SU-DHL-6 (cell line): ENCODE results near the gene ZMIZ1.

Experiments used
- H2AFZ ChIP-seq: fragments of 200-600 bp; sonication (generic); 2 replicates; pipeline ENCODE4 v1.6.1; 2014; ENCODE audit warnings: low read depth, mild to moderate bottlenecking, moderate library complexity, mixed read lengths, antibody characterized with exemption, low read length; ENCODE audit not compliant: severe bottlenecking
- H3F3A ChIP-seq: fragments of 200-600 bp; shearing (Covaris generic); 2 replicates; pipeline ENCODE4 v1.6.0; 2016; ENCODE audit warnings: antibody characterized with exemption, mild to moderate bottlenecking; ENCODE audit not compliant: insufficient read depth
- H3K27ac ChIP-seq: fragments of 200-600 bp; sonication (generic); 2 replicates; pipeline ENCODE4 v1.5.1; 2016; ENCODE audit warnings: low read depth, mild to moderate bottlenecking, low read length, moderate library complexity, mixed read lengths
- H3K27me3 ChIP-seq: fragments of 200-600 bp; sonication (generic), shearing (Covaris generic); 2 replicates; pipeline ENCODE4 v1.6.0; 2014; ENCODE audit warnings: mild to moderate bottlenecking, low read length
- H3K36me3 ChIP-seq: fragments of 200-600 bp; sonication (generic); 2 replicates; pipeline ENCODE4 v1.6.1; 2014; ENCODE audit warnings: mild to moderate bottlenecking, low read length, mixed read lengths
- H3K4me2 ChIP-seq: fragments of 300-600, 200-600 bp; shearing (Covaris generic), sonication (generic); 2 replicates; pipeline ENCODE4 v1.6.0; 2014; ENCODE audit warnings: low read length, low read depth, mild to moderate bottlenecking; ENCODE audit not compliant: poor library complexity, severe bottlenecking
- H3K4me3 ChIP-seq: fragments of 200-600 bp; sonication (generic); 2 replicates; pipeline ENCODE4 v1.5.1; 2014; ENCODE audit warnings: antibody characterized with exemption, low read length, mild to moderate bottlenecking, mixed read lengths; ENCODE audit not compliant: insufficient read depth, poor library complexity, severe bottlenecking
- H3K79me2 ChIP-seq: fragments of 200-600 bp; sonication (generic); 2 replicates; pipeline ENCODE4 v1.6.1; 2014; ENCODE audit warnings: mild to moderate bottlenecking, low read length, moderate library complexity; ENCODE audit not compliant: insufficient read depth
- H3K9ac ChIP-seq: fragments of 200-600 bp; sonication (generic); 2 replicates; pipeline ENCODE4 v1.7.0; 2014; ENCODE audit warnings: mild to moderate bottlenecking, low read length
- H3K9me2 ChIP-seq: fragments of 200-600 bp; sonication (generic); replicated peaks from 2 replicates; pipeline ENCODE4 v1.6.1; 2014; ENCODE audit warnings: low read length; ENCODE audit not compliant: insufficient read depth
- H3K9me3 ChIP-seq: fragments of 200-600 bp; sonication (generic); 2 replicates; pipeline ENCODE4 v1.6.1; 2014; ENCODE audit warnings: low read length, mixed read lengths; ENCODE audit not compliant: insufficient read depth
- H4K20me1 ChIP-seq: fragments of 200-600 bp; sonication (generic); 2 replicates; pipeline ENCODE4 v1.6.1; 2014; ENCODE audit warnings: low read depth, mild to moderate bottlenecking, antibody characterized with exemption, low read length, moderate library complexity, mixed read lengths
- EZH2phosphoT487 ChIP-seq: fragments of 200-600 bp; sonication (generic), shearing (Covaris generic); conservative IDR thresholded peaks from 2 replicates; pipeline ENCODE4 v1.6.1; 2018; ENCODE audit warnings: mild to moderate bottlenecking, antibody characterized with exemption, low read length, moderate library complexity, mixed read lengths
- TF ChIP-seq, protein P1 (sequence below): fragments of 200-600 bp; sonication (generic); IDR thresholded peaks from one replicate; pipeline ENCODE4 v1.5.1; 2017; ENCODE audit warnings: antibody characterized with exemption, mild to moderate bottlenecking, low read length, moderate library complexity; ENCODE audit not compliant: insufficient read depth, poor library complexity, severe bottlenecking

ZMIZ1 gene

DNA sequence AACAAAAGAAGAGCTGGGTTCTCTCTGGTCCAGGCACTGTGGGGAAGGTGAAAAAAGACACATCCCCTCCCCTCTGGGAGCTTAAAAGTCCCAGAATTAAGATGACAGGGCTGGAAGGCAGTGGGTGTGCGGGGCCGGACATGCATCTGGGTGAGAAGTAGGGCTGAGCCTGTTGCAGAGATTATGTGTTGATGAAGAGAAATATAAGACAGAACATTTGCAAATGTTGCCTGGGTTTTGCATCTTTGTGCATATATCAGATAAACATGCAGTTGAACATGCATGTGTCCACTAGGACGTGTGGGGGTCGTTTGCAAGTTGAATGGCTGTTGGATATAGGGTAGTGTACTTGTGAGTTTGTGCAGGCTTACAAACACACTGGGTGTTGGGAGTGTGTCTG is 184.2 kb downstream of the ZMIZ1 start:
- Histone ChIP-seq H3K36me3 (no peaks in the 10 kb centered on the region), H2AFZ (no peak overlapping the region), H3K4me3 (no peak overlapping the region), H3K9me2 (no peaks in the 10 kb centered on the region), H3K4me2 (no peak overlapping the region), H3K9ac (no peak overlapping the region), H3K27me3 (no peaks in the 10 kb centered on the region), H3K9me3 (no peaks in the 10 kb centered on the region), H3K79me2 (no peaks in the 10 kb centered on the region), H3F3A (no peaks in the 10 kb centered on the region), H3K27ac (no peak overlapping the region), H4K20me1 (no peaks in the 10 kb centered on the region)
- TF ChIP-seq EZH2phosphoT487, result no peak
- TF ChIP-seq, protein P1, sequence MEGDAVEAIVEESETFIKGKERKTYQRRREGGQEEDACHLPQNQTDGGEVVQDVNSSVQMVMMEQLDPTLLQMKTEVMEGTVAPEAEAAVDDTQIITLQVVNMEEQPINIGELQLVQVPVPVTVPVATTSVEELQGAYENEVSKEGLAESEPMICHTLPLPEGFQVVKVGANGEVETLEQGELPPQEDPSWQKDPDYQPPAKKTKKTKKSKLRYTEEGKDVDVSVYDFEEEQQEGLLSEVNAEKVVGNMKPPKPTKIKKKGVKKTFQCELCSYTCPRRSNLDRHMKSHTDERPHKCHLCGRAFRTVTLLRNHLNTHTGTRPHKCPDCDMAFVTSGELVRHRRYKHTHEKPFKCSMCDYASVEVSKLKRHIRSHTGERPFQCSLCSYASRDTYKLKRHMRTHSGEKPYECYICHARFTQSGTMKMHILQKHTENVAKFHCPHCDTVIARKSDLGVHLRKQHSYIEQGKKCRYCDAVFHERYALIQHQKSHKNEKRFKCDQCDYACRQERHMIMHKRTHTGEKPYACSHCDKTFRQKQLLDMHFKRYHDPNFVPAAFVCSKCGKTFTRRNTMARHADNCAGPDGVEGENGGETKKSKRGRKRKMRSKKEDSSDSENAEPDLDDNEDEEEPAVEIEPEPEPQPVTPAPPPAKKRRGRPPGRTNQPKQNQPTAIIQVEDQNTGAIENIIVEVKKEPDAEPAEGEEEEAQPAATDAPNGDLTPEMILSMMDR, result no peak

DNA sequence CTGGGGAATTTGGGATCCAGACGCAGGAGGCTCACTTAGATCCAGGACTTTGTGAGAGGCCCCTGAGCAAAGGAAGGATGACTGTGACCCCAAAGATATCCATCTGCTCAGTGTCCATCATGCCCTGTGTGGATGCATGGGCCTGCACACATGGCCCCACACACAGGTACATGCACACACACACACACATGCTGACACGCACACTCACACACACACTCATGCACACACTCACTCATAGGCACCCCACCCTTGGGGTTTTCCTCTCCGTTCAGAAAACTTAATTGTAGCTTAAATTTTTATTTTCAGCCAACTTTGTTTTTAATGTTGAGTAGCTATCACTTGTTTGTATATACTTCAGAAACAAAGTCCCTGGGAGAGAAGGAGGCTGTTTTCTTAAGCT is 184.9 kb downstream of the ZMIZ1 start:
- Histone ChIP-seq H3K9me2 (no peaks in the 10 kb centered on the region), H3K4me3 (no peak overlapping the region), H3K4me2 (no peak overlapping the region), H3K79me2 (no peaks in the 10 kb centered on the region), H3K9ac (no peak overlapping the region), H2AFZ (no peak overlapping the region), H4K20me1 (no peaks in the 10 kb centered on the region), H3K27me3 (no peaks in the 10 kb centered on the region), H3K27ac (no peak overlapping the region), H3F3A (no peaks in the 10 kb centered on the region), H3K9me3 (no peaks in the 10 kb centered on the region), H3K36me3 (no peaks in the 10 kb centered on the region)
- TF ChIP-seq, protein P1, result no peak
- TF ChIP-seq EZH2phosphoT487, result no peak

DNA sequence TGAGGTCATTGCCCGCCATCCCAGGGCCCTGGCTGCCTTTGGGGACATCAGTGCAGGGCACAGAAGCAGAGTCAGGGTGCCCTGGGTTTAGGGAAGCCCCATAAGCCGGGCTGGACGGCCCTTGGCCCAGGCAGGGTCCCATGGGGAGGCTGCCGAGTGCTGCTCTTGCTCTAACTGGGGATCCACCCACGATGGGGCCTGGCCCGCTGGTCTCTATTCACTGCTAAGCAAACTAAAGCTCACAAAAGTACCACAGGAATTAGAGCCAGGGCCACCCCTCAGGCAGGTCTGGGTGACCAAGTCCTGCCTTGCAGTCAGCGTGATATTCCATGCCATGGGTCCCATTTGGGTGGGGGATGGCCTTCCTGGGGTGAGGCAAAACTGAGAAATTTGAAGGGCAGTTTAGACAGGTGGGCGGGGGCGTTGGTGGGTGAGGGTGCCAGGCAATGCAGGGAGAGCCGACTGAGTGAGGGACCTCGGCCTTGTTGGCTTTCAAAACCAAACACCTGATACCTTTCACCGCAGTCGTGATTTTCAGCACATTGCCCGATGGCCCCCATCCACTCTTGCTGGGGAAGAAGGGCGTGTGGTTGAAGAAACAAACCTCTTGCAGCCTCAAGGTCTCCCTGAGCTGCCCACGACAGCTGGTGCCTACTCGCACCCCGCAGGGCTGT is 185.7 kb downstream of the ZMIZ1 start:
- Histone ChIP-seq H2AFZ (no peak overlapping the region), H3K4me2 (no peak overlapping the region), H3F3A (no peaks in the 10 kb centered on the region), H4K20me1 (no peaks in the 10 kb centered on the region), H3K27me3 (no peaks in the 10 kb centered on the region), H3K79me2 (no peaks in the 10 kb centered on the region), H3K27ac (no peak overlapping the region), H3K36me3 (no peaks in the 10 kb centered on the region), H3K9ac (no peak overlapping the region), H3K4me3 (no peak overlapping the region), H3K9me3 (no peaks in the 10 kb centered on the region), H3K9me2 (no peaks in the 10 kb centered on the region)
- no peak for TF ChIP-seq EZH2phosphoT487
- TF ChIP-seq, protein P1, result no peak
